K562 (cell line): ENCODE data around the gene TACR1. TPM values are rescaled to one million over a fixed set of nuclear protein-coding genes. Genes with fewer than 3 reads are reported as not detected.

ENCODE experiments used
- ATAC-seq: fragments of 200-7000 bp; cut with Tn5 transposase; 3 replicates; pipeline ENCODE4 v1.9.1; 2020; ENCODE audit warnings: moderate library complexity
- BruUV-seq: library from RNA; stranded (reverse); fragments of 400-500 nt; replicated peaks from 2 replicates; lab custom pipeline; 2021; lab: Mats Ljungman, UMichigan
- CTCF ChIA-PET: fragments of 300-600 bp; formaldehyde crosslinking; extraction: SDS; loops from one replicate; lab custom pipeline; 2021; ENCODE audit warnings: low intra/inter-chr PET ratio; lab: Yijun Ruan, JAX
- POLR2A ChIA-PET: fragments of 300-600, 350-650 bp; sonication (Branson Sonifier 250); formaldehyde crosslinking; extraction: SDS; loops from one replicate; lab custom pipeline; 2021; ENCODE audit warnings: antibody characterized with exemption, inconsistent platforms; lab: Yijun Ruan, JAX
- DNase-seq, 4 experiments: peaks; one replicate each; pipeline versions ENCODE4 v3.0.0 to v3.0.0-alpha.2; 2011 to 2018; ENCODE audit warnings: low spot score in 3 of 4, mixed read lengths in 3 of 4; ENCODE audit errors: extremely low read depth in 1 of 4
- FAIRE-seq: peaks from 2 replicates; lab custom pipeline; 2011; peaks lifted over from hg19 to GRCh38; lab: Jason Lieb, UNC
- H2AFZ ChIP-seq: 2 replicates; pipeline ENCODE4 v1.6.0; 2011; ENCODE audit warnings: low read depth, low read length, control low read depth, inconsistent platforms
- H3K27ac ChIP-seq: fragments of 200-600 bp; 3 replicates; pipeline ENCODE4 v1.8.0; 2011; ENCODE audit warnings: low read depth, mild to moderate bottlenecking, control low read depth, inconsistent platforms, low read length, moderate library complexity, mixed read lengths; ENCODE audit errors: extremely low read depth
- H3K27me3 ChIP-seq, 2 experiments: fragments of 300-600 bp in 1 of 2; 2 replicates in 1 of 2; 3 replicates in 1 of 2; pipeline versions ENCODE4 v1.6.0 to v1.8.0; 2011; ENCODE audit warnings: inconsistent platforms in 2 of 2, low read length in 2 of 2, mild to moderate bottlenecking in 1 of 2, mixed read lengths in 1 of 2, moderate library complexity in 1 of 2; ENCODE audit not compliant: control insufficient read depth in 2 of 2, insufficient read depth in 2 of 2
- H3K36me3 ChIP-seq: fragments of 300-600 bp; 3 replicates; pipeline ENCODE4 v1.8.0; 2011; ENCODE audit warnings: mild to moderate bottlenecking, low read length, inconsistent platforms; ENCODE audit not compliant: control insufficient read depth, insufficient read depth
- H3K4me1 ChIP-seq, 2 experiments: fragments of 200-600 bp in 1 of 2; replicated peaks in 1 of 2; 2 replicates in 1 of 2; 3 replicates in 1 of 2; pipeline versions ENCODE4 v1.5.1 to v1.8.0; 2011; ENCODE audit warnings: inconsistent platforms in 2 of 2, low read length in 2 of 2, mild to moderate bottlenecking in 1 of 2, mixed read lengths in 1 of 2, moderate library complexity in 1 of 2; ENCODE audit not compliant: control insufficient read depth in 2 of 2, insufficient read depth in 2 of 2
- H3K4me2 ChIP-seq: 2 replicates; pipeline ENCODE4 v1.6.1; 2011; ENCODE audit warnings: low read length, control low read depth, inconsistent platforms, mixed read lengths; ENCODE audit not compliant: insufficient read depth
- H3K4me3 ChIP-seq: fragments of 200-600 bp; sonication (generic), shearing (Covaris generic); 2 replicates; pipeline ENCODE4 v1.5.1; 2016; ENCODE audit warnings: control low read depth, inconsistent platforms
- H3K79me2 ChIP-seq: fragments of 200-600 bp; 3 replicates; pipeline ENCODE4 v1.8.0; 2011; ENCODE audit warnings: low read length, inconsistent platforms; ENCODE audit not compliant: control insufficient read depth, insufficient read depth
- H3K9ac ChIP-seq, 2 experiments: 2 replicates each; pipeline versions ENCODE4 v1.6.0 to v1.6.1; 2011; ENCODE audit warnings: low read depth in 2 of 2, low read length in 2 of 2, control low read depth in 1 of 2, inconsistent platforms in 1 of 2, mild to moderate bottlenecking in 1 of 2, mixed read lengths in 1 of 2; ENCODE audit not compliant: insufficient read depth in 1 of 2
- H3K9me1 ChIP-seq: one replicate; pipeline ENCODE4 v1.6.0; 2011; ENCODE audit warnings: inconsistent platforms, mild to moderate bottlenecking, low read length, moderate library complexity; ENCODE audit not compliant: control insufficient read depth, insufficient read depth
- H3K9me3 ChIP-seq: replicated peaks from 2 replicates; pipeline ENCODE4 v1.5.1; 2011; ENCODE audit warnings: low read depth, low read length, inconsistent platforms; ENCODE audit not compliant: control insufficient read depth, insufficient read depth
- H4K20me1 ChIP-seq: replicated peaks from 2 replicates; pipeline ENCODE4 v1.6.1; 2011; ENCODE audit warnings: low read length, inconsistent platforms, mixed read lengths; ENCODE audit not compliant: control insufficient read depth, insufficient read depth
- AFF4 ChIP-seq: sonication (generic); formaldehyde crosslinking; IDR thresholded peaks from 2 replicates; pipeline ENCODE4 v1.8.0; 2023; ENCODE audit warnings: mild to moderate bottlenecking, missing genetic modification reagents
- CAMTA2 ChIP-seq: fragments of 250-450 bp; sonication (Bioruptor Pico); conservative IDR thresholded peaks from 2 replicates; pipeline ENCODE4 v1.5.1; 2022
- HDAC8 ChIP-seq: fragments of 450-650 bp; IDR thresholded peaks from 2 replicates; pipeline ENCODE4 v1.6.1; 2016; ENCODE audit warnings: mild to moderate bottlenecking, missing genetic modification characterization, moderate library complexity, missing compliant biosample characterization
- KDM5B ChIP-seq: fragments of 200-600 bp; sonication (generic); IDR thresholded peaks from 2 replicates; pipeline ENCODE4 v1.6.1; 2012; ENCODE audit warnings: low read depth, mild to moderate bottlenecking, moderate library complexity, low read length, control low read depth, inconsistent platforms; ENCODE audit not compliant: insufficient replicate concordance
- MCM2 ChIP-seq: fragments of 450-650 bp; IDR thresholded peaks from 2 replicates; pipeline ENCODE4 v1.6.1; 2017; ENCODE audit warnings: low read depth, mild to moderate bottlenecking
- NKRF ChIP-seq: fragments of 450-650 bp; IDR thresholded peaks from 2 replicates; pipeline ENCODE4 v1.6.1; 2016; ENCODE audit warnings: borderline replicate concordance
- PCBP2 ChIP-seq: fragments of 200-400 bp; formaldehyde crosslinking; IDR thresholded peaks from 2 replicates; pipeline ENCODE4 v1.6.1; 2018; ENCODE audit warnings: low read length, low read depth, mild to moderate bottlenecking, moderate library complexity; ENCODE audit not compliant: poor library complexity, severe bottlenecking
- POU5F1 ChIP-seq: fragments of 150-350 bp; IDR thresholded peaks from 2 replicates; pipeline ENCODE4 v1.6.1; 2014; ENCODE audit warnings: borderline replicate concordance, low read length, low read depth, mild to moderate bottlenecking; ENCODE audit not compliant: partially characterized antibody
- RAD51 ChIP-seq: fragments of 450-650 bp; IDR thresholded peaks from 2 replicates; pipeline ENCODE4 v1.7.1; 2016; ENCODE audit warnings: low read depth, mild to moderate bottlenecking, borderline replicate concordance
- TCF3 ChIP-seq: sonication (generic); formaldehyde crosslinking; IDR thresholded peaks from 2 replicates; pipeline ENCODE4 v1.4.0; 2020; ENCODE audit warnings: mild to moderate bottlenecking, missing genetic modification reagents
- ZNF263 ChIP-seq: sonication (generic); formaldehyde crosslinking; IDR thresholded peaks from 2 replicates; pipeline ENCODE4 v1.8.0; 2022; ENCODE audit warnings: mild to moderate bottlenecking, missing genetic modification reagents, borderline replicate concordance
- ZNF408 ChIP-seq: fragments of 250-450 bp; sonication (Bioruptor Pico); IDR thresholded peaks from 2 replicates; pipeline ENCODE4 v1.4.0; 2020; ENCODE audit warnings: low read depth, mild to moderate bottlenecking, moderate library complexity
- ZNF583 ChIP-seq: fragments of 250-450 bp; sonication (Bioruptor Pico); IDR thresholded peaks from 2 replicates; pipeline ENCODE4 v1.4.0; 2020
- WGBS: fragments of 100-300 bp; shearing (Covaris generic); methylation state at CpG from one replicate; pipeline ENCODE4 v1.1.6; 2016; ENCODE audit warnings: low coverage, mixed read lengths; ENCODE audit not compliant: insufficient coverage; ENCODE audit errors: missing lambda C conversion rate; 5-methylcytosine and 5-hydroxymethylcytosine counted together
- in situ Hi-C: fragments of 300-500 bp; cut with MboI; formaldehyde crosslinking; loops from 4 replicates; pipeline ENCODE4 v1.15.0; 2018; ENCODE audit warnings: inconsistent platforms, mixed read lengths
- intact Hi-C: fragments of 100-400 bp; cut with micrococcal nuclease; formaldehyde crosslinking; loops from 2 replicates; pipeline ENCODE4 v1.14.2; 2022
- polyA plus RNA-seq, 8 experiments: library from polyadenylated mRNA; depleted of rRNA in 4 of 8; stranded (reverse) in 5 of 8; unstranded in 3 of 8; fragments of >200 nt; fragmentation: Nextera tagmentation in 2 of 8; fragmentation: Illumina TruSeq in 1 of 8; extraction: Ambion mirVana in 2 of 8; extraction: Trizol in 1 of 8; gene quantifications; 2 replicates each; pipeline versions ENCODE4 v1.2.1 to v1.2.3, GENCODE V29; 2011 to 2014; ENCODE audit warnings: inconsistent platforms in 1 of 8, missing spikeins in 1 of 8
- total RNA-seq, 7 experiments: library from RNA; depleted of rRNA in 6 of 7; stranded (reverse); fragments of >200 nt in 6 of 7; fragmentation: Illumina TruSeq in 2 of 7; extraction: Trizol in 2 of 7; gene quantifications; 2 replicates each; pipeline versions ENCODE4 v1.2.1 to v1.2.3, GENCODE V29; 2011 to 2021; ENCODE audit warnings: low replicate concordance in 1 of 7

TACR1 gene
- total and polyA plus RNA-seq, 9 of the 15 experiments (the other 6 are each of a cell fraction or from before 2014, with no cell fraction given): not detected

- Histone ChIP-seq H3K4me3 (no peak overlapping the region), H4K20me1 (no peaks in the 10 kb centered on the region), H2AFZ (no peak overlapping the region), H3K36me3 (no peaks in the 10 kb centered on the region), H3K9ac (no peak overlapping the region), H3K27ac (no peak overlapping the region), H3K4me2 (no peak overlapping the region), H3K9me1 (no peaks in the 10 kb centered on the region), H3K4me1 (no peaks in the 10 kb centered on the region), H3K79me2 (no peaks in the 10 kb centered on the region), H3K9me3 (no peaks in the 10 kb centered on the region), H3K27me3 (peaks cover 0 to 3% of the 10 kb centered on the region in 2 experiments; a peak in 1 of 5 replicates)
- ATAC-seq (no peak), DNase-seq (no peak), FAIRE-seq (no peak)
- WGBS: 0% methylated on average over 1 of the region's 1 CpG
- BruUV-seq: no TSS peak
- ChIA-PET CTCF (no interaction called here), POLR2A (no interaction called here)
- intact Hi-C loops: loop anchor here (10.0 kb wide), 1 partner anchor 525 kb away; no protein-coding TSS in a partner anchor
- no peak for TF ChIP-seq ZNF263 (CRISPR knock-in tag)
- TF ChIP-seq PCBP2: no peak
- no peak for TF ChIP-seq KDM5B
- TF ChIP-seq ZNF583: no peak
- no peak for TF ChIP-seq POU5F1
- TF ChIP-seq MCM2: no peak
- no peak for TF ChIP-seq HDAC8 (tag)
- no peak for TF ChIP-seq RAD51
- TF ChIP-seq NKRF: no peak
- no peak for TF ChIP-seq ZNF408 (CRISPR knock-in tag)
- no peak for TF ChIP-seq AFF4 (CRISPR knock-in tag)
- no peak for TF ChIP-seq CAMTA2 (CRISPR knock-in tag)
- no peak for TF ChIP-seq TCF3
- in situ Hi-C loops: no loop called here
These were observed 119.7 kb downstream of the TACR1 start for GRCh38 chr2:75079575-75079974.
